A549 (cell line): ENCODE data around the gene KCNN1. TPM values are rescaled to one million over a fixed set of nuclear protein-coding genes. Genes with fewer than 3 reads are reported as not detected.

Source experiments
- ATAC-seq, 2 experiments: fragments of 200-7000 bp in 1 of 2; fragments of >200 bp in 1 of 2; cut with Nextera tagmentation in 1 of 2; cut with Tn5 transposase in 1 of 2; 3 replicates each; pipeline versions ENCODE4 v1.8.0 to v1.9.1; 2018 to 2020; ENCODE audit warnings: mild to moderate bottlenecking in 1 of 2, moderate library complexity in 1 of 2
- CTCF ChIA-PET: fragments of 300-600 bp; sonication (Branson Sonifier 250); formaldehyde crosslinking; extraction: SDS; loops from one replicate; lab custom pipeline; 2021; ENCODE audit warnings: antibody characterized with exemption, inconsistent platforms; lab: Yijun Ruan, JAX
- POLR2A ChIA-PET: fragments of 350-600 bp; formaldehyde crosslinking; extraction: SDS; loops from one replicate; lab custom pipeline; 2021; ENCODE audit warnings: antibody characterized with exemption, inconsistent platforms; lab: Yijun Ruan, JAX
- DNase-seq, 2 experiments: peaks; one replicate each; pipeline versions ENCODE4 v3.0.0 to v3.0.0-alpha.2; 2011 to 2016; ENCODE audit warnings: low read depth in 1 of 2, low spot score in 1 of 2
- FAIRE-seq: peaks from 2 replicates; lab custom pipeline; 2011; peaks lifted over from hg19 to GRCh38; lab: Jason Lieb, UNC
- H3K27ac ChIP-seq, 2 experiments: fragments of >200 bp; sonication (Bioruptor Twin); formaldehyde crosslinking; 3 replicates each; pipeline ENCODE4 v1.5.1; 2016 to 2017
- H3K4me1 ChIP-seq: fragments of >200 bp; sonication (Bioruptor Twin); formaldehyde crosslinking; 3 replicates; pipeline ENCODE4 v1.6.1; 2016
- H3K4me2 ChIP-seq: fragments of >200 bp; sonication (Bioruptor Twin); formaldehyde crosslinking; 3 replicates; pipeline ENCODE4 v1.6.1; 2016
- H3K4me3 ChIP-seq: fragments of >200 bp; sonication (Bioruptor Twin); formaldehyde crosslinking; 3 replicates; pipeline ENCODE4 v1.5.1; 2016
- H3K9me3 ChIP-seq: fragments of >200 bp; sonication (Bioruptor Twin); formaldehyde crosslinking; 3 replicates; pipeline ENCODE4 v1.6.1; 2016
- ATOH8 ChIP-seq: fragments of 250-450 bp; sonication (Bioruptor Pico); IDR thresholded peaks from 2 replicates; pipeline ENCODE4 v1.5.0; 2020; ENCODE audit warnings: low read depth, mild to moderate bottlenecking, moderate library complexity
- BCL3 ChIP-seq: fragments of >200 bp; sonication (Bioruptor Twin); formaldehyde crosslinking; IDR thresholded peaks from 3 replicates; pipeline ENCODE4 v1.6.1; 2016
- CHD4 ChIP-seq: fragments of 200-600 bp; sonication (generic); IDR thresholded peaks from 2 replicates; pipeline ENCODE4 v1.6.1; 2016; ENCODE audit warnings: antibody characterized with exemption, mild to moderate bottlenecking, borderline replicate concordance
- E2F6 ChIP-seq: IDR thresholded peaks from 2 replicates; pipeline ENCODE4 v1.6.1; 2012; ENCODE audit warnings: low read depth, borderline replicate concordance
- EHF ChIP-seq: fragments of 250-450 bp; sonication (Bioruptor Pico); IDR thresholded peaks from 2 replicates; pipeline ENCODE4 v1.5.0; 2020; ENCODE audit warnings: mild to moderate bottlenecking
- EP300 ChIP-seq, 2 experiments: fragments of >200 bp; sonication (Bioruptor Twin); formaldehyde crosslinking; IDR thresholded peaks; 2 replicates in 1 of 2; 3 replicates in 1 of 2; pipeline ENCODE4 v1.6.1; 2016 to 2017
- FOSB ChIP-seq: fragments of 250-450 bp; sonication (Bioruptor Pico); IDR thresholded peaks from 2 replicates; pipeline ENCODE4 v1.5.0; 2020; ENCODE audit warnings: mild to moderate bottlenecking, moderate library complexity
- FOXS1 ChIP-seq: fragments of 250-450 bp; sonication (Bioruptor Pico); IDR thresholded peaks from 2 replicates; pipeline ENCODE4 v1.5.0; 2020; ENCODE audit warnings: mild to moderate bottlenecking, moderate library complexity
- GATA3 ChIP-seq: IDR thresholded peaks from 2 replicates; pipeline ENCODE4 v1.6.1; 2012; ENCODE audit warnings: borderline replicate concordance
- HEYL ChIP-seq: fragments of 250-450 bp; sonication (Bioruptor Pico); IDR thresholded peaks from 2 replicates; pipeline ENCODE4 v1.8.0; 2021; ENCODE audit warnings: mild to moderate bottlenecking, moderate library complexity
- HOXB13 ChIP-seq: fragments of 250-450 bp; sonication (Bioruptor Pico); IDR thresholded peaks from 2 replicates; pipeline ENCODE4 v1.5.0; 2020; ENCODE audit warnings: low read depth, mild to moderate bottlenecking, moderate library complexity
- JUN ChIP-seq, 2 experiments: fragments of >200 bp; sonication (Bioruptor Twin); formaldehyde crosslinking; IDR thresholded peaks; 2 replicates in 1 of 2; 3 replicates in 1 of 2; pipeline ENCODE4 v1.6.1; 2016 to 2017
- KDM1A ChIP-seq: fragments of 200-600 bp; sonication (generic); IDR thresholded peaks from 2 replicates; pipeline ENCODE4 v1.6.1; 2016; ENCODE audit warnings: low read depth, mild to moderate bottlenecking
- KDM5A ChIP-seq: fragments of 200-600 bp; sonication (generic); IDR thresholded peaks from 2 replicates; pipeline ENCODE4 v1.6.1; 2016; ENCODE audit warnings: antibody characterized with exemption, mild to moderate bottlenecking
- NR3C1 ChIP-seq: fragments of >200 bp; sonication (Bioruptor Twin); formaldehyde crosslinking; IDR thresholded peaks from 3 replicates; pipeline ENCODE4 v1.6.1; 2017
- PHF8 ChIP-seq: fragments of 200-600 bp; sonication (generic); IDR thresholded peaks from 2 replicates; pipeline ENCODE4 v1.6.1; 2016; ENCODE audit warnings: low read depth, mild to moderate bottlenecking, antibody characterized with exemption, moderate library complexity, borderline replicate concordance
- RAD21 ChIP-seq, 2 experiments: fragments of >200 bp in 1 of 2; sonication (Bioruptor Twin) in 1 of 2; formaldehyde crosslinking in 1 of 2; IDR thresholded peaks in 1 of 2; conservative IDR thresholded peaks in 1 of 2; 2 replicates in 1 of 2; 3 replicates in 1 of 2; pipeline ENCODE4 v1.6.1; 2012 to 2018; ENCODE audit warnings: inconsistent platforms in 1 of 2
- RNF2 ChIP-seq: fragments of 200-600 bp; sonication (generic); IDR thresholded peaks from 2 replicates; pipeline ENCODE4 v1.6.1; 2016; ENCODE audit warnings: low read depth, mild to moderate bottlenecking, antibody characterized with exemption, moderate library complexity, borderline replicate concordance
- SMC3 ChIP-seq: fragments of >200 bp; sonication (Bioruptor Twin); formaldehyde crosslinking; IDR thresholded peaks from 3 replicates; pipeline ENCODE4 v1.6.1; 2018; ENCODE audit warnings: inconsistent platforms
- TFCP2L1 ChIP-seq: fragments of 250-450 bp; sonication (Bioruptor Pico); IDR thresholded peaks from 2 replicates; pipeline ENCODE4 v1.5.0; 2021; ENCODE audit warnings: mild to moderate bottlenecking
- ZFP36 ChIP-seq: fragments of 450-650 bp; IDR thresholded peaks from 2 replicates; pipeline ENCODE4 v1.6.1; 2014; ENCODE audit warnings: borderline replicate concordance; ENCODE audit not compliant: partially characterized antibody
- WGBS: methylation state at CpG from one replicate; pipeline ENCODE4 v1.1.6; 2017; ENCODE audit errors: missing lambda C conversion rate; 5-methylcytosine and 5-hydroxymethylcytosine counted together
- polyA plus RNA-seq, 4 experiments: library from polyadenylated mRNA; depleted of rRNA in 3 of 4; stranded (reverse); fragments of >200 nt; fragmentation: RNase III in 1 of 4; extraction: RNeasy Plus Mini Kit Qiagen cat#74134 plus additional on column Dnase treatment in 1 of 4; gene quantifications; 2 replicates in 3 of 4; 3 replicates in 1 of 4; pipeline ENCODE4 v1.2.3, GENCODE V29; 2011 to 2017
- TF ChIP-seq, protein P1 (sequence below): fragments of 150-350 bp; IDR thresholded peaks from 2 replicates; pipeline ENCODE4 v1.6.1; 2014; ENCODE audit warnings: low read depth, mild to moderate bottlenecking, low read length
- TF ChIP-seq, protein P2 (sequence below): fragments of 450-650 bp; IDR thresholded peaks from 2 replicates; pipeline ENCODE4 v1.6.1; 2014; ENCODE audit warnings: antibody characterized with exemption

KCNN1 gene
- polyA plus RNA-seq, 2 of the 4 experiments (the other 2 are of a cell fraction), result 0.43 to 0.85 TPM

DNA sequence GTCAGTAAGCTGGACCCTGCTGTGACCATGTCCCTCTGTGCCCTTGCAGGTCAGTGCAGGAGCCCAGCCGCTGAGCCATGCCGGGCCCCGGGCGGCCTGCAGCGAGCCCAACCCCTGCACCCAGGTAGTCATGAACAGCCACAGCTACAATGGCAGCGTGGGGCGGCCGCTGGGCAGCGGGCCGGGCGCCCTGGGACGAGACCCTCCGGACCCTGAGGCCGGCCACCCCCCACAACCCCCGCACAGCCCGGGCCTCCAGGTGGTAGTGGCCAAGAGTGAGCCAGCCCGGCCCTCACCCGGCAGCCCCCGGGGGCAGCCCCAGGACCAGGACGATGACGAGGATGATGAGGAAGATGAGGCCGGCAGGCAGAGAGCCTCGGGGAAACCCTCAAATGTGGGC lies 6.9 kb downstream of the KCNN1 start:
- H3K4me1 ChIP-seq, result no peaks in the 10 kb centered on the region
- TF ChIP-seq FOXS1 (CRISPR knock-in tag), result no peak
- no peak for TF ChIP-seq PHF8
- no peak for TF ChIP-seq SMC3
- TF ChIP-seq KDM5A, result no peak
- TF ChIP-seq JUN (IDR thresholded peaks at IDR 0.05), result no peak
- TF ChIP-seq EHF (CRISPR knock-in tag), result no peak
- TF ChIP-seq EP300 (IDR thresholded peaks at IDR 0.05), result no peak
- no peak overlapping the region for H3K4me3 ChIP-seq
- 90% methylated on average over 6 of the region's 23 CpGs for WGBS
- FAIRE-seq (no peak), DNase-seq (no peak), ATAC-seq (no peak)
- CTCF ChIA-PET, result interaction anchor here (0.6 to 1.2 kb wide), 2 partner anchors 29 to 36 kb away, joined by 3 to 4 read pairs; no protein-coding TSS in a partner anchor
- no peaks in the 10 kb centered on the region for H3K9me3 ChIP-seq
- POLR2A ChIA-PET, result no interaction called here
- H3K27ac ChIP-seq, result no peak overlapping the region
- no peak overlapping the region for H3K4me2 ChIP-seq

- POLR2A ChIA-PET, result no interaction called here
- no peak overlapping the region for H3K4me2 ChIP-seq
Measured at GRCh38 chr19:17974551-17974950, 7.6 kb downstream of the KCNN1 start.

DNA sequence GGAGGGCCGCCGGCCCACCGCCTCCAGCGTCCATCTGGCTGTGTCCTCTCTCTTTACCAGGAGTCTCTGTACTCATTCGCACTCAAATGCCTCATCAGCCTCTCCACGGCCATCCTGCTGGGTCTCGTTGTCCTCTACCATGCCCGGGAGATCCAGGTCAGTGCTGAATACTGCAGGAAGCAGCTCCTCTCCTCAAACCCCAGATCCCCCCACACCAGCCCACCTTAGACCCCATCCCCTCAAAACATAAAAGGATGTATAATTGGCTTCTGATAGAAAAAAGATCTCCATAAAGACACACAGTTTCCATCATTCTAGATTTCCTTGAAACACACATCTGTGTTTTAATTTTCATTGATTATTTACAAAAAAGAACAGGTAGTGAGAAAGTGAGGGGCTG lies 8.1 kb downstream of the KCNN1 start:
- no peaks in the 10 kb centered on the region for H3K4me1 ChIP-seq
- no peak overlapping the region for H3K4me2 ChIP-seq
- CTCF ChIA-PET, result interaction anchor here (1.1 to 2.5 kb wide), 5 partner anchors 23 to 43 kb away, joined by 3 to 7 read pairs (median 4); partner anchors contain the start of gene CCDC124
- no peaks in the 10 kb centered on the region for H3K9me3 ChIP-seq
- no peak overlapping the region for H3K4me3 ChIP-seq
- FAIRE-seq, result no peak
- no peak for DNase-seq
- 90% methylated on average over 8 of the region's 8 CpGs for WGBS
- POLR2A ChIA-PET, result no interaction called here
- no peak for ATAC-seq
- H3K27ac ChIP-seq, result no peak overlapping the region
- no peak for TF ChIP-seq E2F6
- no peak for TF ChIP-seq ZFP36
- no peak for TF ChIP-seq RNF2
- TF ChIP-seq KDM1A, result no peak
- TF ChIP-seq EP300 (IDR thresholded peaks at IDR 0.05), result no peak
- TF ChIP-seq TFCP2L1 (CRISPR knock-in tag), result no peak
- no peak for TF ChIP-seq KDM5A
- TF ChIP-seq CHD4, result no peak
- TF ChIP-seq NR3C1, result no peak
- no peak for TF ChIP-seq HEYL (CRISPR knock-in tag)
- no peak for TF ChIP-seq BCL3
- no peak for TF ChIP-seq ATOH8 (CRISPR knock-in tag)
- no peak for TF ChIP-seq RAD21 (conservative IDR thresholded peaks at IDR 0.05 in 1 of 2, IDR thresholded peaks at IDR 0.05 in 1 of 2)
- TF ChIP-seq FOSB (CRISPR knock-in tag), result no peak
- TF ChIP-seq, all 56 proteins: peak for 0

More at GRCh38 chr19:17974551-17974950, 7.6 kb downstream of the KCNN1 start:
- 73% methylated on average over 3 of the region's 6 CpGs for WGBS
- Histone ChIP-seq H3K9me3 (no peaks in the 10 kb centered on the region), H3K4me3 (no peak overlapping the region), H3K4me1 (no peaks in the 10 kb centered on the region), H3K27ac (no peak overlapping the region)
- no peak for DNase-seq
- FAIRE-seq, result no peak
- TF ChIP-seq, protein P1, sequence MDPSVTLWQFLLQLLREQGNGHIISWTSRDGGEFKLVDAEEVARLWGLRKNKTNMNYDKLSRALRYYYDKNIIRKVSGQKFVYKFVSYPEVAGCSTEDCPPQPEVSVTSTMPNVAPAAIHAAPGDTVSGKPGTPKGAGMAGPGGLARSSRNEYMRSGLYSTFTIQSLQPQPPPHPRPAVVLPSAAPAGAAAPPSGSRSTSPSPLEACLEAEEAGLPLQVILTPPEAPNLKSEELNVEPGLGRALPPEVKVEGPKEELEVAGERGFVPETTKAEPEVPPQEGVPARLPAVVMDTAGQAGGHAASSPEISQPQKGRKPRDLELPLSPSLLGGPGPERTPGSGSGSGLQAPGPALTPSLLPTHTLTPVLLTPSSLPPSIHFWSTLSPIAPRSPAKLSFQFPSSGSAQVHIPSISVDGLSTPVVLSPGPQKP, result no peak
- TF ChIP-seq HOXB13, result no peak
- TF ChIP-seq, protein P2, sequence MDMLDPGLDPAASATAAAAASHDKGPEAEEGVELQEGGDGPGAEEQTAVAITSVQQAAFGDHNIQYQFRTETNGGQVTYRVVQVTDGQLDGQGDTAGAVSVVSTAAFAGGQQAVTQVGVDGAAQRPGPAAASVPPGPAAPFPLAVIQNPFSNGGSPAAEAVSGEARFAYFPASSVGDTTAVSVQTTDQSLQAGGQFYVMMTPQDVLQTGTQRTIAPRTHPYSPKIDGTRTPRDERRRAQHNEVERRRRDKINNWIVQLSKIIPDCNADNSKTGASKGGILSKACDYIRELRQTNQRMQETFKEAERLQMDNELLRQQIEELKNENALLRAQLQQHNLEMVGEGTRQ, result no peak
- TF ChIP-seq BCL3, result no peak
- TF ChIP-seq NR3C1, result no peak
- TF ChIP-seq GATA3, result no peak
- no peak for TF ChIP-seq FOXS1 (CRISPR knock-in tag)
- TF ChIP-seq E2F6, result no peak
- CTCF ChIA-PET, result interaction anchor here (1.1 to 2.5 kb wide), 3 partner anchors 23 to 42 kb away, joined by 3 to 7 read pairs (median 4); partner anchors contain the start of gene CCDC124
- no peak; a peak in 2 of 6 replicates for ATAC-seq
